Measurements from ENCODE around the gene SLC25A1.
A peak's percentile ranks its signal among the peaks of the same experiment; 100 is the strongest.
"Not testable (repeated sequence)": the region's sequence is repeated elsewhere in the genome, so short reads cannot be mapped to it uniquely, and the experiment has no call there.

The SLC25A1 gene

DNA sequence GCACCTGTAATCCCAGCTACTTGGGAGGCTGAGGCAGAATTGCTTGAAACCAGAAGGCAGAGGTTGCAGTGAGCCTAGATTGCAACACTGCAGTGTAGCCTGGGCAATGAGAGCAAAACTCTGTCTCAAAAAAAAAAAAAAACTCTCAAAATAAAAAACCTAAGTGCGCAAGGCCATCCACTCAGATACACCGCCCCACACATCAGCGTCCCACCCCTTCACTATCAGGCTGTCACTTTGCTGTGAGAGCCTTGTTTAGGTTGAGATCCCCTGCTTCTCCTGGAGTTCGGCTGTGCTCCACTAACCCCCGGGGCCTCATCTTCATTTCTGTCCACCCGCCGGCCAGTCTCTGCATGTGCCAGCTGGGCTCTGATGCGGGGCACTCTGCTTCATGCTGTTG is 12.1 kb downstream of the SLC25A1 start:
- DNase-seq (ENCODE audit: low read depth), result no peak

DNA sequence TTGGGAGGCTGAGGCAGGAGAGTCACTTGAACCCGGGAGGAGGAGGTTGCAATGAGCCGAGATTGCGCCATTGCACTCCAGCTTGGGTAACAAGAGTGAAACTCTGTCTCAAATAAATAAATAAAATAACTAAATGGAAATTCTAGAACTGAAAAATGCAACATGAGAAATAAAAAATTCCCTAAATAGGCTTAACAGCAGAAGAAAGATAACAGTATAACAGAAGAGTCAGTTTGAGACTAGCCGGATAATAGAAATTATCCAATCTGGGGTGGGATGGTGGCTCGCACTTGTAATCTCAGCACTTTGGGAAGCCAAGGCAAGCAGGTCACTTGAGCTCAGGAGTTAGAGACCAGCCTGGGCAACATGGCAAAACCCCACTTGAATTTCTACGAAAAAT is 14.1 kb downstream of the SLC25A1 start:
- DNase-seq (ENCODE audit: low read depth), result no peak

DNA sequence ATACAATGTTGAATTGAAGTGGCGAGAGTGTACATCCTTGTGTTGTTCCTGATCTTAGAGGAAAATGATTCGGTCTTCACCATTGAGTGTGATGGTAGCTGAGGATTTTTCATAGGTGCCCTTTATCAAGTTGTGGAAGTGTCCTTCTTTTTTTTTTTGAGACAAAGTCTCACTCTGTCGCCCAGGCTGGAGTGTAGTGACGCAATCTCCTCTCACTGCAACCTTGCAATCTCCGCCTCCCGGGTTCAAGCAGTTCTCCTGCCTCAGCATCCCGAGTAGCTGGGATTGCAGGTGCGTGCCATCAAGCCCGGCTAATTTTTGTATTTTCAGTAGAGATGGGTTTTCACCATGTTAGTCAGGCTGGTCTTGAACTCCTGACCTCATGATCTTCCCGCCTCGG is 19.9 kb downstream of the SLC25A1 start:
- DNase-seq (ENCODE audit: low read depth), result not testable (repeated sequence)

DNA sequence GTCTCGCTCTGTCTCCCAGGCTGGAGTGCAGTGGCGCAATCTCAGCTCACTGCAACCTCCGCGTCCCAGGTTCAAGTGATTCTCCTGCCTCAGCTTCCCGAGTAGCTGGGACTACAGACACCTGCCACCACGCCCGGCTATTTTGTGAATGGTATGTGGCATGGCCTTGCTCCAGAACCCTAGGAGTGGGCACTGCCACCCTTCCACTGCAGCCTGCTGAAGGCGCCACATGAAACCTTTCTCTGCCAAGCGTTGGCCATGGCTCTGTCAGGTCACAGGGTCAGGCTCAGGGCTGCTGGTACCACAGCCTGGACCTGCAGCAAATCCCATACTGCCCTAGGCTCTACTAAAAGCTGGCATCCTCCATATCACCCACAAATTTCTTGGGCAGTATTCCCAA is 22.4 kb downstream of the SLC25A1 start:
- not testable (repeated sequence) for DNase-seq (ENCODE audit: low read depth)

DNA sequence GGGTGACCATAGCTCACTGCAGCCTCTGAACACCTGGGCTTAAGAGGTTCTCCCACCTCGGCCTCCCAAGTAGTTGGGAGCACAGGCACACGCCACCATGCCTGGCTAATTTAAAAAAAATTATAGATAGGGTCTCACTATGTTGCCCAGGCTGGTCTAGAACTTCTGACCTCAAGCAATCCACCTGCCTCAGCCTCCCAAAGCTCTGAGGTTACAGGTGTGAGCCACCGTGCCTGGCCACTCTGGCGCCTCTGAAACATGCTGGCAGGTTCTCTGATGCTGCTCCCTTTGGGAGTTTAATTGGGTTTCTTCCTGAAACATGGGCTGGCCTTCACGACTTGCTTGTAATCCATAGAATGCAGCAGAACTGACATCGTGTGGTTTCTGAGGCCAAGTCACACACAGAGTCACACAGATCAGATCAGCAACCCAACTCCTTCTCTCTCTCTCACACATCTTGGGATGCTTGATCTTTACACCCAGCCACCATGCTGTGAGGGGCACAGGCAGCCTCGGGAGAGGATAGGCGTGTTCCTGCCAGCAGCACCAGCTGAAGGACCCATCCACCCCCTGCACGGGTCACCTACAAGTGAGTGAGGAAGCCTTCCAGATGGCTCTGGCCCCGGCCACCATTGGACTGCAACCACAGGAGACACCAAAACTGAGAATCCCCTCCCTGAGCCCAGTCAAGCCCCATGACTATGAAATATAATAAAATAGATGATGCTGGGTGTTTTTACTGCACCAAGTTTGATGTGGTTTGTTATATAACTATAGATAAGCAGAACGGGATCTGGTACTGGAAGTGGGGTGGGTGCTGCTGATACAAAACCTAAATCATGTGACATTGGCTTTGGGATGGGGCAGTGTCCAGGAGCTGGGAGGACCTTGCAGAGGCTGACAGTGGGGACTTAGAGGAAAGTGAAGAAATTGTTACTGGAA is 25.3 kb downstream of the SLC25A1 start:
- DNase-seq (ENCODE audit: low read depth), result no peak

DNA sequence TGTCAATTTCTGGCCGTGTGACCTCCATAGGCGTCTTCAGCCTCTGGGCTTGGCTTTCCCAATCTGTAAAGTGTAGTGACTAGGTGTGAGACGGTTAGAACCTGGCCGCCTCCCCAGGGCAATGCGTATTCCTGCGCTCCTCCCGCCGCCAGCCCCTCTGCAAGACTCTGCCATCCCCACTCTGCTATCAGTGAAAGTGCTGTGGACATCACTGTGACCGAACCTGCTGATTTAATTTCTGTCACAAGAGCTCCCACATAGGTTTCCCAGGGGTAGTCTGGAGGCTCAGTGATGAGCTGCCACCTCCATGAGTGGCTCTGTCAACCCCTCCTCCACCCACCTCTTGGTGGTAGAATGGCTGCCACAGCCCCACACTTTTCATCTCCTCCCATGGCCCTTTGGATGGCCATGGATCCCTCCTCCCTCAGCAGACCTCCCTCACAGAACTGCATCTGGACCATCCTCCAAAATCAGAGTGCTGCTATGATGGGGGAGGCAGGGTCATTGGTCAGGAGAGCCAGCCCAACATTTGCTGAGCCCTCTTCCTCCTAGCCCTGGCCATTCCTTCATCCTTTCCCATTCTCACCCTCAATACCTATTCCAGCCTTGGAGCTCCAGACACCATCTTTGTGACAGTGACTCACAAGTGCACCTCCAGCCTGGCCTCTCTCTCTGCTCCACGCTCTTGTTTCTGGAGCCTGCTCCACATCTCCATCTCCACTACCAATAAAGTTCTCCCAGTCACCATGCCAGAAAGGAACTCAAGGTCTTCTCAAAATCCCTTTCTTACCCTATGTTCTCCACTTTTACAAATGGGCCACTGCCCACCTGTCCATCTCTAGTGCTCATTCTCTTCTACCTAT is 27.0 kb downstream of the SLC25A1 start:
- DNase-seq (ENCODE audit: low read depth), result no peak

DNA sequence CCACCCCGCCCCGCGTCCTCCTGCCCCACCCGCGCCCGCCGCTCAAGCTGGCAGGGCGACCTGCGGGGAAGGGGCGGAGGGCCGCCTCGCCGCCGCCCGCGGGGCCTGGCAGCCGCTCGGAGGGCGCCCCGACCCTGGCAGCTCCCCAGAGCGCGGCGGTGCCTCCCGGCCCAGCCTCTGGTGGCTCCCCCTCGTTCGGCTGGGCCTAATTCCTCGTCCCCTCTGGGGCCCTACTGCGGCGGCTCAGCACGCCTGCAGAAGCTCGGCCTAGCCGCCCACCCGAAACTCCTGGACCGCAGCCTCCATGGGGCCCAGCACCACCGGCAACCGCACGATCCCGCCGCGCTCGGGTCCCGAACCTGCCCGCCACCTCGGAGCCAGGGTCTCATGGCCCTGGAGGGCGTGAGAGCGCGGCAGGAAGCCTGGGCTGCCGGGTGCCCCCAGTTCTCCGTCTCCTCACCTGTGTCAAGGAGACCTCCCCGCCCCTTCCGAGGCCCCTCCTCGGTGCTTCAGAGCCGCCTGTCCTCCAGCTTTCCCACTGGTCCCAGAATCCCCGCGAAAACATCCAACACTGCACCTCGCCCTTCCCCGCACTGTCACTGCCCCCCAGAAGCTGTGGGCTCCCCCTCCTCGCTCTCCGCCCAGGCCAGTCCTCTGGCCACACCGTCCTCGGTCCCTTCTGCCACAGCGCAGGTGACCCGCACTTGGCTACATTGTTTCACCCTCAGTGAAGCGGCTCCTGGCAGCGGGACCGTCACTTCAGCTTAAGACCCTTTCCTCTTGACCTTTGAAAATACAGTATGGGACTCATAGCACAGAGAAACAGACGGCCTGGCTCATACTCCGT is 27.8 kb downstream of the SLC25A1 start:
- no peak for DNase-seq (ENCODE audit: low read depth)

DNA sequence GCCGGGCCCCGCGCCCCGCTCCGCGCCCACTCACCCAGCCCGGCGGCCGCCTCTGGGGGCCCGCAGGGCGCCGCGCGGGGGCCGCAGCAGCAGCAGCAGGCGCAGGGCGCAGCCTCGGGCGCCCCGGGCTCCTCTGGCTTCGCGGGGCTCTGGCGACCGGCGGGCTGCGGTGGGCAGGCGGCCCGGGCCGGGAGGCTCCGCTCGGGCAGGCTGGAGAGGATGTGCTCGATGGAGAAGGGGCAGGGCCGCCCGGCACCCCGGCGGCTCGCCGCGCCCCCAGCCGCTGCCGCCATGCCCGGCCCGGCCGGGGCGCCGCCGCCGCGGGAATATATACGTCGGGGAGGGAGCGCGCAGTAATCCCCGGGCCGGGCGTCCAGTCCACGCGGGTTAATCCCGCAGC is 28.5 kb downstream of the SLC25A1 start, which contains the start of gene GSC2:
Gene GSC2, minus strand, starts transcription at position 302 of the 400 bp plus-strand sequence. Its CDS starts 9 bp downstream, at position 293.
- no peak for DNase-seq (ENCODE audit: low read depth)

DNA sequence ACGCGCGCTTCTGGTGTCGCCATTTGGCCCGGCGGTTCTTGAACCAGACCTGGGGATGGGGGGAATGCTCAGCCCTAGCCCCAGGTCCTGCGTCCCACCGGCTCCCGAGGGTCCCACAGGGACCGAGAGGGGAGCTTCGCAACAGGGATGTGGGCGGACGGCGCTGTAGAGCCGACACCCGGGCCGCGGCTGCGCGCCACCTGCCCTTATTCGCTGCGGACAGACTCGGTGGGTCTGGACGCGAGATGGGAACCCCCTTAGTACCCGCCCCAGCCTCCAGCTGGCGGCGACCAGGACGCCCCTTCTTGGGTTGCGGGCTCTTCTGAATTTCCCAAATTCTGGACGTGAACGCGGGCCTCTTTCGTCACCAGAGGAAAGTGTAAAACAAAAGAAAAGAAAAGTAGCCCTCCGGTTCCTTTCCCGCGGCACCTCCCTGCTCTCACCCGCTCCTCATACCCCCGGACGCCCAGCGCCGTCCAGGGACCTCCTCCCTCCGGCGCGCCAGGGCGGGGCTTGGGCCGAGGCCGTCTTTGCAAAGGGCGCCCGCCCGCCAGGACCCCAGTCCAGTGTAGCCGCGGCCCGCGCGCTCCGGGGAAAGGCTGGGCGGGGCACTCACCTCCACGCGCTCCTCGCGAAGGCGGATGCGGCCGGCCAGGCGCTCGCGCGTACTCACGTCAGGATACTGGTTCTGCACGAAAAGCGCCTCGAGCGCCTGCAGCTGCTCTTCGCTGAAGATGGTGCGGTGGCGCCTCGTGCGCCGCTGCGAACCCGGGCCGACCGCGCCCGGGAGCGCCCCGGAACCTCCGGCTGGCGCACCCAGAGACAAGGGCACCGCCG is 29.3 kb downstream of the SLC25A1 start:
- peak; percentile 12 for DNase-seq (ENCODE audit: low read depth)

DNA sequence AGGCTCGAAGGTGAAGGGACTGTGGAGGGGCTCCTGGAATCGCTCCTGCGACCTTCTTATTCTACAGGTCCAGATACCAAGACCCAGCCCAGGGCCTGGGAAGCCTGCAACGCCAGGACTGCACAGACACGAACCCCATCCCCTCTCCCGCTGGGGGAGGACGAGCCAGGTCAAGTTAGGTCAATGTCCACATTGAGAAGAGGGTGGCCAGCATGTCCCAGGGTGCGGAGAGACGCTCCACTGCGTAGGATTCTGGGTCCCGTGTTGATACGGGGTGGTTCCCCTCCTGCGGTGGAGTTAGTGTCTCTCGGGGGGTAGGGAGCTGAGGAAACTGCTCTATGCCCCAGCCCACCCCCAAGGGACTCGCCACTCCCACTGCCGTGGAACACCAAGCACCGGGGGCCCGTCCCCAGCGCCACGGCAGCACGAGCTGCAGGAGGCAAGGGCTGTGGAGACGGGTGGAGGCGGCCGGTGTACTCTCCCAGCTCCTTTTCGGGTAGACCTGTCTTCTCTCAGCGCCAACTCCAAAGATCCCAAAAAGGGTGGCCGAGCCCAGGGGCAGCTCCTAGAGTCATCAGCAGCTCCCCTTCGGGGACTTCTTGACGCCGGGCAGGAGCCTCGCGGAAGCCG is 30.0 kb downstream of the SLC25A1 start:
- DNase-seq (ENCODE audit: low read depth), result no peak

DNA sequence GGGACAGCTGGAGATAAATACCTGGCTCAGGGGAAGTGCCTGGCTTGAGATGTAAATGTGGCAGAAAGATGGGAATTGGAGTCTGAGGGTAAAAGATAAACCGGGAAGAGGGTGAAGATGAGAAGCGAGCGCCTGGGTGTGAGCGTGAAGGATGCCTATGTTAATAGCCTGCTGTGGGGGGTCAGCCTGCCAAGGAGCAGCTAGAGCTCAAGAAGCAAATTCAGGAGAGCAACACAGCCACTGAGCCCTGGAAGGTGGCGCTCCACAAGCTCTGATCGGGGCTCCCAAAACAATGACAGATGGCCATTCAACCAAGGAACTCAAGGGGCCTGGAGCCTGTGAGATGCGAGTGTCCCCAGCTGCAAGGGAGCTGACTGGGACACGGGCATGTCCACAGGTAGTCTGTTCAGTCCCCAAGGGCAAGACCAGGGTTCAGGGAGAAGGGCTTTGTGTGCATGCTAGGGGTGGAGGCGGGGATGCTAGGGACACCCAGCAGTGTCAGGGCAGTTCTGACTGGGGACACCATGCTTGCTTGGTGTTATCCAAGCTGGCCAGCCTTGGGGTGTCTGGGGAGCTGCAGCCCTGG is 31.2 kb downstream of the SLC25A1 start:
- no peak for DNase-seq (ENCODE audit: low read depth)

DNA sequence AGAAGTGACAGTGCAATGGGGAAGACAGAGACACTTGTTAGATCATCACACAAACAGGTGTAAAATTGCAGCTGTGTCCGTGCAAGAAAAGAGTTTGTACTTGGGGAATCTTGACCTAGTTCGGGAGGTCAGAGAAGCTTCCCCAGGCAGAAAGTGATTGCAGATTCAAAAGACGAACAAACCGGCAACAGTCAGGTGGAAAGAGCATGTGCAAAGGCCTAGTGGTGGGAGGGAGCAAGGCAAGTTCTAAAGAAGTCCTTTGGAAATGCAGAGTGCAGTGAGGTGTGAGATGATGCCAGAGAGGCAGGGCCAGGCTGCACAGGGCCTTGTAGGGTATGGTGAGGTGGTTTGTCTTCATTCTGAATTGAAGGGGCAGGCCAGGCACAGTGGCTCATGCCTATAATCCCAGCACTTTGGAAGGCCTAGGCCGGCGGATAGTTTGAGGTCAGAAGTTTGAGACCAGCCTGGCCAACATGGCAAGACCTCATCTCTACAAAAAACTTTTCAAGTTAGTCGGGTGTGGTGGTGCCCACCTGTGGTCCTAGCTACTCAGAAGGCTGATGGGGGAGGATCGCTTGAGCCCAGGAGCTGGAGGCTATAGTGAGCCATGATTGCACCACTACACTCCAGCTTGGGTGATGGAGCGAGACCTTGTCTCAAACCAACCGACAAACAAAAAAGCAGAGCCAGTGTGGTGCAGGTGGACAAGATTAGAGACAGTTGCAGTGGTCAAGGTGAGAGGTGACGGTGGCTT is 32.1 kb downstream of the SLC25A1 start:
- no peak for DNase-seq (ENCODE audit: low read depth)

DNA sequence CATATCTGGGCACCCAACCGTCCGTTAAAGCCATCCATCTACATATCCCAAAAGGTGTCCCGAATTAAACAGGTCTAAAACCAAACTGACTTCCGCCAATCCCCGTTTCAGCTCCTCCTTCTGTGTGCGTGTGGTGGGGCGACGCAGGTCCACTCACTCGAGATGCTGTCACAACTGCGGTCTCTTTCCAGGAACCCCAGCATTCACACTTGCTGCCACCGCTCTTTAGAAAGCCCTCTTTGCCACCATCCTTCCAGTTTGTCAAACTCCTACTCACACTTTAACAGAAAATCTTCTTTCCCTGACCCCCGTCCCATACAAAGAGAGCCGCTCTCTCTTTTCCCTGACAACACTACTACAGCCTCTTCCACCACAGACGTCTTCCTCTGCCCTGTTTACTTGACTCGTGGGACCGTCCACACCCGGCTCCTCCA is 34.6 kb downstream of the SLC25A1 start:
- DNase-seq (ENCODE audit: low read depth), result no peak

DNA sequence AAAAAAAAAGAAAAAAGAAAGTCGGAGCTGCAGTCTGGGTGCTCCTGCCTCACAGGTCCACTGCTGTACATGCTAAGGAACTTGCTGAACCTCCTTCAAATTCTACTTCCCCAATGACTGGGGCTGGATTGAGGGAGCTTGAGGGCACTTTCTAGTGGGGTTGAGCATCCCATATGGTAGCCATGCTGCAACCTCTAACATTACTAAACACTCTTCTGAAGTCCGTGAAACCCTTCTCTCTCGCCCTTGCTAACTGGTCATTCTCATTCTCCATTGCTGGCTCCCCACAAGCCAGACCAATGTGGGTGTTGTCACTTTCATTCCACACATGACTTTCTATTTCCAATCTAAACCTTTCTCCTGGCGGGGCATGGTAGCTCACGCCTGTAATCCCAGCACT is 35.3 kb downstream of the SLC25A1 start:
- DNase-seq (ENCODE audit: low read depth), result no peak

DNA sequence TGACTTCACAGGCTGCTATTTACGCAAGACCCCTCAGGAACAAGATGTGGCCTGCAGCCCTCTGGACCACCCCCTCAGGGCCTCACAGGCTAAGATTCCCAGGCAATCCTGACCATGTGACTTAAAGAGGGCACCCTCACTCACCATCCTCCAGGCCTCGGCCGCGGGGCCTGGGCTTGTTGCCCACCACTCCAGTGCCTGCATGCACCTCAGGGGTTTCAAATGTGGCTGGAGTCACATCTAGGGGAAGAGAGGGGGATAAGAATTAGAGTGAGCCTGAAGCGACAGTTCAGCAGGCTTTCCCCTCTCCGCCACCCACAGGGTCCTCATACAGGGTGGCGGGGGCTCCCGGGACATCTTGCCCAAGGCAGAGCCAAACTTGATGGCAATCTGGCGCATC is 36.1 kb downstream of the SLC25A1 start:
- no peak for DNase-seq (ENCODE audit: low read depth)

DNA sequence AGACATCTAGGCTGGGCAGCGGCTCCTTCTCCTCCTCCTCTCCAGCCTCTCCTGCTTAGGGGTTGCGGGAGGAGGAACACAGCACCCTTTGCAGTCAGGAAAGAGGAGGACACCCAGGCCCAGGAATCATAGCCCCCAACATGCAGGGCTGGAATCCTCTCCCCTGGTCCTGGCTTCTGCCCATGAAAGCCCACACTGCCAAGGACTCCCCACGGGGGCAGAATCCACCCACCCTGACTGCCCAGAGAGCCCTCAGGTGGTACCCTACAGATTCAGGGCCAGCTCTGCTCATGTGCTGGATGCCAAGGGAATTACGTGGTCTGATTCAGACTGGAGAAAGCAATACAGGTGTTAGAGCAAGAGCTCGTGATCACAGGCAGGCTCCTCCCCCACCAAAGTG is 38.6 kb downstream of the SLC25A1 start:
- no peak for DNase-seq (ENCODE audit: low read depth)

DNA sequence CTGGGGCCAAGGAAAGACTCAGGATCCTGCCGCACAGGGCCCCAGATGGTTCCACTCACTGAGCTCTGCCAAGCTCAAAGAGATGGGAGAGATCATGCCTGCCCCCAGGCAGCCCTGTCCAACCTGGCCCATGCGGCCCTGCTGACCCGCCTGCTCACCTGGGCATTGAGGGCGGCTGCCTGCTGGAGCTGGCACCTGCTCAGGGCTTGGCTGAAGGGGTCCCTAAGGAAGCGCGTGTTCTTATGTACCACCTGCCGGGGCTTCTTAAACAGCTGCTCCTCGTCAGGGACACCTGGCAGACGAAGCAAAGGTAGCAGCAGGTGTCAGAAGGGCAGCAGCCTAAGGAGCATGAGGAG is 39.6 kb downstream of the SLC25A1 start:
- DNase-seq (ENCODE audit: low read depth), result no peak

DNA sequence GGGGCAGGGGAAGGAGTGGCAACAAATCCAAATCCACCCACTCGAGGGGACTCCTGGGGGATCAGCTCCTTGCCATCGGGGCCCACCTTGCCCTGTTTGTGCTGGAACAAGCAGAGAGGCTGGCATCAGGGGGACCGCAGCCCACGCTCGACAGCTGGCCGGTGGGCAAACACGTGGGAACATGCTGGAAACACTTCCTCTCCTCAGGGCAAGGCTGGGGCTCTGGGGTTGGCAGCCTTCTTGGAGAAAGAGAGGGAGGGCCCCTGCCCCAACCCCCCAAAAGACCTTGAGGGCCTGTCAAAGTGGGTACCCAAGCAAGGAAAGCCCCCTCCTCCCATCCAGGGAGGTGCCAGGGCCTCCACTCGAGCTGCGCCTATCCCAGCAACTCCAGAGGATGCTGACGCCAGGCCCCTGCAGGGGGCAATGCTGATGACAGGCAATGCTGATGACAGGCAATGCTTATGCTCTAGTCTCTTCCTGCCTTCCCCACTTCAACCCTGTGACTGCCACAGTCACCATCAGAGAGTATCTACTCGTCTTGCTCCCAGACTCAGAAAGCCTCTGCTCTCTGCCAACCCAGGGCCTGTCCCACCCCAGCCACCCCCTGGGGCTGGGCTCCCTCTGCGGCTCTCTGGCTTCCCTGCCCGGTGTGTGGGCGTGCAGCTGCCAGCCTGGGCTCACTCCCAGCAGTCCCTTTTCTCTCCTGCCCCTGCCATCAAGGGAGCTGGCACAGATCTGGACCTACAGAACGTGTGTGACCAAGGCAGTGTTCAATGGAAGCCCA is 40.1 kb downstream of the SLC25A1 start:
- DNase-seq (ENCODE audit: low read depth), result no peak
